IPS DF 6.9 (cell line): ENCODE data around the gene ARMC12.

Source experiments
- DNase-seq: peaks from one replicate; pipeline ENCODE4 v3.0.0-alpha.2; 2013; ENCODE audit warnings: low read depth, low spot score
- H3K27ac ChIP-seq: one replicate; pipeline ENCODE4 v1.5.1; 2013; ENCODE audit warnings: low read length, control low read depth
- H3K27me3 ChIP-seq: 2 replicates; pipeline ENCODE4 v1.6.1; 2013; ENCODE audit warnings: mild to moderate bottlenecking, low read length; ENCODE audit not compliant: control insufficient read depth, insufficient read depth
- H3K36me3 ChIP-seq: 2 replicates; pipeline ENCODE4 v1.6.1; 2013; ENCODE audit warnings: low read length; ENCODE audit not compliant: control insufficient read depth, insufficient read depth
- H3K4me1 ChIP-seq: 2 replicates; pipeline ENCODE4 v1.6.1; 2013; ENCODE audit warnings: low read length; ENCODE audit not compliant: control insufficient read depth, insufficient read depth
- H3K4me3 ChIP-seq: 2 replicates; pipeline ENCODE4 v1.5.1; 2013; ENCODE audit warnings: mild to moderate bottlenecking, low read length
- H3K9me3 ChIP-seq: 2 replicates; pipeline ENCODE4 v1.6.1; 2013; ENCODE audit warnings: low read length, inconsistent platforms; ENCODE audit not compliant: control insufficient read depth, insufficient read depth
- WGBS: extraction: QIAGEN DNeasy Blood & Tissue Kit; methylation state at CpG from one replicate; pipeline ENCODE4 v1.1.7; 2013; ENCODE audit warnings: mixed read lengths, missing lambda C conversion rate; ENCODE audit not compliant: insufficient read length, insufficient coverage; 5-methylcytosine and 5-hydroxymethylcytosine counted together

The ARMC12 gene

DNA sequence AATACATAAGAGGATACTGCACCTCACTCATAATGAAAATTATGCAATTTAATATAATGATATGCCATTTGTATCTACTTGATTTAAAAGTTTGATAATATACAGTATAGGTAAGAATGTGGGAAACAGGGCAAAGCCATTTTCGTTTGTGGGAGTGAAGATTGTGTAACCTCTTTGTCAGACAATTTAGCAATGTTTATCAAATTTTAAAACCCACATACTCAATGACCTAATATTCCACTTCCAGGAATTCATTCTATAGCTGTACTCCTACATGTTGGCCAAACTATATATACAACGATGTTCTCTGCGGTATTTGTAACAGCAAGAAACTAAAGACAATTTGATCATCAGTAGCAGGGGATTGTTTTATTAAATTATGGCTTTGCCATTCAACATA, 30.4 kb upstream of the ARMC12 start:
- DNase-seq = no peak

DNA sequence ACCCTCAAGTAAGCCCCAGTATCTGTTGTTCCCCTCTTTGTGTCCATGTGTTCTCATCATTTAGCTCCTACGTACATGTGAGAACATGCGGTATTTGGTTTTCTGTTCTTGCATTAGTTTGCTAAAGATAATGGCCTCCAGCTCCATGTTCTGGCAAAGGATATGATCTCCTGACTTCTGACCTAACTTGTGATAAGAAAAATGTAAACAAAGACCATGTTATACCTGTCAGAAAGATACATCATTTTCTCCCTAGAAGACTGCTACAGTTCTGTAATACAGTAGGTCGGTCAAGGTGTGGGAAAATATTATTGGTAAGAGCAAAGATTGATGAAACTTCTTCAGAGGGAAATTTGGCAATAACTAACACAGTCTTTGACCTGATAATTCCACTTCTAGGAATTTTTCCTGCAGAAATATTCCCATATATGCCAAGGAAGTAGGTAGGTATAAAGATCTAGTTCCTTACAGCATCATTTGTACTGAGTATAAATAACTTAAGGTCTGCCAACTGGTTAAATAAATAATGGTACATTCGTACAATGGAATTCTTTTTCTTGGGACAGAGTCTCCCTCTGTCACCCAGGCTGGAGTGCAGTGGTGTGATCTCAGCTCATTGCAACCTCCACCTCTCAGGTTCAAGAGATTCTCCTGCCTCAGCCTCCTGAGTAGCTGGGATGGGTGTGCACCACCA, 29.0 kb upstream of the ARMC12 start:
- no peaks in the 10 kb centered on the region for H3K4me1 ChIP-seq
- no peak overlapping the region for H3K4me3 ChIP-seq
- WGBS = no CpG with 5 or more reads among the region's 4 CpGs
- DNase-seq = no peak
- no peaks in the 10 kb centered on the region for H3K9me3 ChIP-seq
- no peak overlapping the region for H3K27ac ChIP-seq
- H3K36me3 ChIP-seq = no peaks in the 10 kb centered on the region
- no peaks in the 10 kb centered on the region for H3K27me3 ChIP-seq

More for the DNA sequence above, 30.4 kb upstream of the ARMC12 start:
- no peaks in the 10 kb centered on the region for H3K27me3 ChIP-seq
- no CpG with 5 or more reads among the region's 3 CpGs for WGBS
- no peaks in the 10 kb centered on the region for H3K4me1 ChIP-seq
- H3K4me3 ChIP-seq = no peak overlapping the region
- H3K27ac ChIP-seq = no peak overlapping the region
- H3K9me3 ChIP-seq = no peaks in the 10 kb centered on the region
- no peaks in the 10 kb centered on the region for H3K36me3 ChIP-seq

DNA sequence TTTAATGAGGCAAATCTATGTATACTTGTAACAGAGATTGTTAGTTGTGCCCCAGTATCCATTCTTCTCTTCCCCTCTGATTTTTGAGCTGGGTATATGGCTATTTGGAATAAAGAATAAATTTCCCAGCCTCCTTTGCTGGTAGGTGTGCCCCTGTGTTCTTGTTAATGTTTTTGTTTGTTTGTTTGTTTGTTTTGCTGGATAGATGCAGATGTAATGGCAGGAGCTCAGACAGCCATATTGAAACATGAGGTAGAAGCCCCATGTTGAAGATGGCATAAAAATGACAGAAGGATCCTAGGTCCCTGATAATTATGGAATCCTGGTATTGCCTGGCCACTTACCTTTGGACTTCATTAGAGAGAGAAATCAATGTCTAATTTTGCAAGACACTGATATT, 28.2 kb upstream of the ARMC12 start:
- DNase-seq = no peak
- Histone ChIP-seq H3K9me3 (no peaks in the 10 kb centered on the region), H3K27me3 (no peaks in the 10 kb centered on the region), H3K36me3 (no peaks in the 10 kb centered on the region), H3K4me3 (no peak overlapping the region), H3K27ac (no peak overlapping the region), H3K4me1 (no peaks in the 10 kb centered on the region)

DNA sequence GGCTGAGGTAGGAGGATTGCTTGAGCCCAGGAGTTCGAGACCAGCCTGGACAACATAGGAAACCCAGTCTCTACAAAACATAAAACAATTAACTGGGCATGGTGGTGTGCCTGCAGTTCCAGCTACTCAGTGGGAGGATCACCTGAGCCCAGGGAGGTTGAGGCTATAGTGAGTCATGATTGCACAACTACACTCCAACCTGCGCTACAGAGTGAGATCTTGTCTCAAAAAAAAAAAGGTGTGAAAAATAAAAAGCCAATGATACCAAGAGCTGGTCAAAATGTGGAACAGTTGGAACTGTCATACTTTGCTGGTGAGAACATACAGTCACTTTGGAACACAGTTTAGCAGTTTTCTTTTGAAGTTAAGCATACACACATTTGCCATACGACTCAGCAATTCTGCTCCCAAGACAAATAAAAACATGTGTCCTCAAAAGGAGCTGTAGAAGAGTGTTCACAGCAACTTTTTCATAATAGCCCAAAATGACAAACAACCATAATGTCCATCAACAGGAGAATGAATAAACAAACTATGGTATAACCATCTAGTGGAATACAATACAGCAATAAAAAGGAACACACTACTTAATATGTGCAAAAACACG, 26.5 kb upstream of the ARMC12 start:
- no peaks in the 10 kb centered on the region for H3K36me3 ChIP-seq
- no peak for DNase-seq
- no peak overlapping the region for H3K27ac ChIP-seq
- H3K4me1 ChIP-seq = no peaks in the 10 kb centered on the region
- H3K9me3 ChIP-seq = no peaks in the 10 kb centered on the region
- WGBS = no CpG with 5 or more reads among the region's 4 CpGs
- H3K4me3 ChIP-seq = no peak overlapping the region
- H3K27me3 ChIP-seq = no peaks in the 10 kb centered on the region

DNA sequence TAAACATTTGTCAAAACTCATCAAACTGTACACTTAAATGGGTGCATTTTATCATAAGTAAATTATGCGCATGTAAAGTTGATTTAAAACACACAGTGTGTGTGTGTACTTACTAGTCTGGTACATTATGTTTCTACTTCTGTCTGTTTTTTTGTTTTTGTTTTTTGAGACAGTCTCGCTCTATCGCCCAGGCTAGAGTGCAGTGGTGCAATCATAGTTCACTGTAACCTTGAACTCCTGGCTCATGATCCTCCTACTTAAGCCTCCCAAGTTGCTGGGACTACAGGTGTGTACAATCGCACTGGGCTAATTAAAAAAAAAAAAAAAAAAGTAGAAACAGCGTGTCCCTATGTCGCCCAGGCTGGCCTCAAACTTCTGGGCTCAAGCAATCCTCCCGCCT, 25.1 kb upstream of the ARMC12 start:
- no peak overlapping the region for H3K27ac ChIP-seq
- H3K4me1 ChIP-seq = no peaks in the 10 kb centered on the region
- H3K4me3 ChIP-seq = no peak overlapping the region
- no CpG with 5 or more reads among the region's 7 CpGs for WGBS
- no peaks in the 10 kb centered on the region for H3K27me3 ChIP-seq
- no peak for DNase-seq
- no peaks in the 10 kb centered on the region for H3K36me3 ChIP-seq
- no peaks in the 10 kb centered on the region for H3K9me3 ChIP-seq

DNA sequence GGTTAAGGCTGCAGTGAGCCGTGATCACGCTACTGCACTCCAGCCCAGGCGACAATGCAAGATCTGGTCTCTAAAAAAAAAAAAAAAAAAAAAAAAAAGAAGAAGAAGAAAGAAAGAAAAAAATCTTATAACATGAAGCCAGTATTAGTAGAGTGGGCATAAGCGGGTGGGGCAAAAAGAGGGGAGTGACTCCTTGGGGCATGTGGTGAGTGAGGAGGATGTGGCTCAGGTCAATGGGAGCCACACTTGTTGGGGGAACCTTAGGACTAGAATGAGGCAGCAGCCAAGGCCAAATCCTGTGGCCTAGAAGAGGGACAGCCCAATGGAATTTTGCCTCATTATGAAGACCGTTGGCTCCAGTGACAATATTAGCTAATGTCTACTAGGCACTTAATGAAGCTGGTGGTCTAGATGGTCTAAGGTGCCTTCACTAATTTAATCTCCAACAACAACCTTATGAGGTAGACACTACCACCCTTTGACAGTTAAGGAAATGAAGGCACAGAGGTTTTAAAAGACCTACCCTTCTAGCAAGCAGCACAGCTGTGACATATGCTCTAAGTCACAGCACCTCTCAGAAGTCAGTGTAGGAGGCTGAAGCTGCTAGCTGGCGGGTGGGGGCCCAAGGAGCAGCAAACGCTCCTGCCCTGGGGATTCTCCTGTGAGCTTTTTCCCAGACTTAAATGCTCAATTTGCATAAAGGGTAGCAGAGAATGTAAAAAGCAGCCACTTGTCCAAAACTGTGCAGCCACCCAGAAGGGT, 23.6 kb upstream of the ARMC12 start:
- no CpG with 5 or more reads among the region's 7 CpGs for WGBS

DNA sequence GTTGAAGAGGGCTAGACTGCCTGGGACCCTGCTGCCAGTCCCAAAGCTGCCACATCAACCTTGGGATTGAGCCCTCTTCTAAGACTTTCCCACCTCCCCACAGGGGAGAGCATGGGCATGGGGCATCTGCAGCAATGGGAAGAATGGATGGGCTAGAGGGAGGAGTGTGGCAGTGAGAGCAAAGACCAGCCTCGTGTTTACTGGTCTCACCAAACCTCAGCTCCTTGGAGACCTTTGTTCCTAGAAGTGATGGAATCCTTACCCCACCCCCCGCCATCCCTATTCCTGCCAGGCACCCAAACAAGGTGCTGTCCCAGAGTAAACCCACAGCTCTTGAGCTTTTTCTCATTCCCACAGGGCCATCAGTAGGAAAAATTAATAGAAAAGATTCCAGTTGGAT, 20.0 kb upstream of the ARMC12 start:
- Histone ChIP-seq H3K27me3 (no peaks in the 10 kb centered on the region), H3K4me3 (no peak overlapping the region), H3K27ac (no peak overlapping the region), H3K36me3 (no peaks in the 10 kb centered on the region), H3K9me3 (no peaks in the 10 kb centered on the region), H3K4me1 (peaks cover 14% of the 10 kb centered on the region)
- no peak for DNase-seq
- WGBS = no CpG with 5 or more reads among the region's 2 CpGs

More for the DNA sequence above, 23.6 kb upstream of the ARMC12 start:
- DNase-seq = no peak
- Histone ChIP-seq H3K27ac (no peak overlapping the region), H3K4me3 (no peak overlapping the region), H3K27me3 (no peaks in the 10 kb centered on the region), H3K9me3 (no peaks in the 10 kb centered on the region), H3K4me1 (peaks cover 5% of the 10 kb centered on the region; the same call in 1 of the 2 replicates), H3K36me3 (no peaks in the 10 kb centered on the region)

DNA sequence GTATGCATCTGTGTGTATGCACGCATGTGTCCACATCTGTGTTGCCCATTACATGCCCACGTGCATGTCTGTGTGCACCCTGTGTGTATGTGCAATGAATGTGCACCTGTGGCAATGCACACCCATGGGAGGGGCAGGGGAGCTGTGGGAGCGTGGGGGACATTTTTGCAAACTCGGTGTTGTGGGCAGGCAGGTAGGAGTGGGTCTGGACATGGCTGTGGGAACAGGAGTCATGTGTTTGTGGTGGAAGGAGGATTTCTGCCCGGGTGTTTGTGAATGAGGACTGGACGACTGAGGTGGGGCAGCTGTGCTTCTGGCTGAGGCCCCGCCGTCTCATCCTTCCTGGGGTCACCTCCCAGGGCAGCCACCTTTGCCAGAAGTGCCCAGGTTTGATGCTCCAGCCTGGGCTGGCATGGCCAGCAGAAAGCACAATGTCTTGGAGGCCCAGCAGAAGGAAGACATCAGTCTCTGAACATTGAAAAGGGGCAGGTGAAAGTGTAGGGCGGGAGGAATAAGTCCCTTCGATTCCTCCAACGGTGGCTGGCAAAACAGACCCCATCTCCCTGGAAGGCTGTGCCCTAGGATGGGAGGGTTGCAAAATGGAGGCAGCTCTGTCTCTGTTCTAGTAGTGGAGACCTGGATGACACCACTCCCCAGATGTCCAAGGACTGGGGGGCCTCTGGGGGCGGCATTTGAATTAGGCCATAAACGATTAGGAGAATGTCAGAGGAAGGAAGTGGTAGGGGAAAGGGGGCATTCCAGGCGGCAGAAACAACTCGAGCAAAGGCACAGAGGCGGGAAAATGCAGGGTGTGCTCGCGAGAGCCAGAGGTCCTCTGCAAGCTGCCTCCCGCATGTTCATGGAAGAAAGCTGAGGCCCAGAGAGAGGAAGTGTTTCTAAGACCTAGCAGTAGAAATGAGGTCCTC, 19.1 kb upstream of the ARMC12 start:
- no peaks in the 10 kb centered on the region for H3K27me3 ChIP-seq
- no CpG with 5 or more reads among the region's 19 CpGs for WGBS
- DNase-seq = no peak
- H3K9me3 ChIP-seq = no peaks in the 10 kb centered on the region
- no peaks in the 10 kb centered on the region for H3K36me3 ChIP-seq
- no peak overlapping the region for H3K27ac ChIP-seq
- H3K4me3 ChIP-seq = no peak overlapping the region
- peaks cover 14% of the 10 kb centered on the region for H3K4me1 ChIP-seq

DNA sequence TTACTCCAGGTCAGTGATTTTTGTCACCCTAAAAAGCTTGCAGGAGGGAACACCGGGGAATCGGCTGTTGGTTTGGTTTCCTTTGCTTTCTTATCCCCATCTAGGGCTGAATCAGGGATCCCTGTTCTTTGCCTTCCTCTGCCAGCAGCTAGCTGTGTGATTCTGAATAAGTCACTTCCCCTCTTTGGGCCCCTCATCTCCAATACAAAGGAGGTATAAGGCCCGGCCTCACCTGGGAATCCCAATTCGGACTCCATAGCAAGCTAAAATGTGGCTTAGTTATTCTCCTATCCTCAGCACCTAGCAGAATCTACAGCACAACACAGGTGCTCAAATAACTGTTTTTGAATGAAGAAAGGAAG, 18.5 kb upstream of the ARMC12 start:
- H3K36me3 ChIP-seq = no peaks in the 10 kb centered on the region
- no peaks in the 10 kb centered on the region for H3K27me3 ChIP-seq
- DNase-seq = no peak
- no peaks in the 10 kb centered on the region for H3K9me3 ChIP-seq
- H3K4me3 ChIP-seq = no peak overlapping the region
- peaks cover 14% of the 10 kb centered on the region for H3K4me1 ChIP-seq
- H3K27ac ChIP-seq = no peak overlapping the region
- WGBS = no CpG with 5 or more reads among the region's 4 CpGs

DNA sequence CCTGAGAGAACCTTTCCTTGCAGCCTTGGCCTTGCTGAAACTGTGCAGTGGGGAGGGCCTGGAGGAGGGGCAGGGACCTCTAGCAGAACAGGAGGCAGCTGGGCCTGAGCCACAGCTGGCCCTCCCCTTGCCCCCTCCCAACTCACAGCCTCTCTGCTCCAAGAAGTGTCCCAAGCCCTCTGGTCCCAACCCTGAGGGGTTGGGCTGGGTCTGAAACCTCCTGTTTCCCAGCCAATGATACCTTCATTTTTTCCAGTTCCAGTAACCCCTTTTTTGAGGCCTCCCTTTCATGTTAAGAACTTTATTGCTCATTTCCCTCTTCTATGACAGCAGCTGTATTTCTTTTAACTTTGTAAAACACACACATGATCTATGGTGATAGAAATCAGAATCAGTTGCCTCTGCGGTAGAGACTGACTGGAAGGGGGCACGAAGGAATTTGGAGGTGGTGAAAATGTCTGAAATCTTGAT, 17.9 kb upstream of the ARMC12 start:
- Histone ChIP-seq H3K27me3 (no peaks in the 10 kb centered on the region), H3K9me3 (no peaks in the 10 kb centered on the region), H3K4me3 (no peak overlapping the region), H3K27ac (no peak overlapping the region), H3K4me1 (peaks cover 14% of the 10 kb centered on the region), H3K36me3 (no peaks in the 10 kb centered on the region)
- WGBS = no CpG with 5 or more reads among the region's 2 CpGs
- no peak for DNase-seq
